HFFc6 (cell line): ENCODE results near the gene EPAS1. TPM values are rescaled to one million over a fixed set of nuclear protein-coding genes. Genes with fewer than 3 reads are reported as not detected.
A peak's percentile ranks its signal among the peaks of the same experiment; 100 is the strongest.

Source experiments
- DNase-seq: peaks from one replicate; pipeline ENCODE4 v3.0.0-alpha.2; 2018
- H3K27ac Mint-ChIP-seq: 2 replicates; pipeline ENCODE4 v1.8.0; 2020; ENCODE audit warnings: mild to moderate bottlenecking, mixed read lengths
- H3K27me3 Mint-ChIP-seq: 2 replicates; pipeline ENCODE4 v1.8.0; 2021; ENCODE audit warnings: mild to moderate bottlenecking, moderate library complexity, mixed read lengths; ENCODE audit not compliant: insufficient read depth
- H3K36me3 Mint-ChIP-seq: 2 replicates; pipeline ENCODE4 v1.8.0; 2021; ENCODE audit warnings: low read depth, mixed read lengths
- H3K4me1 Mint-ChIP-seq: 2 replicates; pipeline ENCODE4 v1.8.0; 2020; ENCODE audit warnings: low read depth, mixed read lengths
- H3K4me3 Mint-ChIP-seq: 2 replicates; pipeline ENCODE4 v1.8.0; 2020; ENCODE audit warnings: mild to moderate bottlenecking, moderate library complexity, mixed read lengths
- H3K9me3 Mint-ChIP-seq: 2 replicates; pipeline ENCODE4 v1.8.0; 2020; ENCODE audit warnings: mild to moderate bottlenecking, mixed read lengths
- total RNA-seq, 6 experiments: library from RNA; stranded (reverse); fragmentation: NEBNext Ultra II Directional; extraction: Animal tissue kit (Norgen Biotek cat#: 25700); gene quantifications; 2 replicates in 1 of 6; 3 replicates in 5 of 6; pipeline ENCODE4 v1.2.3, GENCODE V29; 2021
- TF ChIP-seq, protein P1 (sequence below): fragments of 200-600 bp; sonication (generic); IDR thresholded peaks from 2 replicates; pipeline ENCODE4 v1.5.0; 2021; ENCODE audit warnings: antibody characterized with exemption, mild to moderate bottlenecking

The EPAS1 gene
- total RNA-seq, 6 experiments from 2014 or later, result 93.5 to 115 (median 101) TPM

DNA sequence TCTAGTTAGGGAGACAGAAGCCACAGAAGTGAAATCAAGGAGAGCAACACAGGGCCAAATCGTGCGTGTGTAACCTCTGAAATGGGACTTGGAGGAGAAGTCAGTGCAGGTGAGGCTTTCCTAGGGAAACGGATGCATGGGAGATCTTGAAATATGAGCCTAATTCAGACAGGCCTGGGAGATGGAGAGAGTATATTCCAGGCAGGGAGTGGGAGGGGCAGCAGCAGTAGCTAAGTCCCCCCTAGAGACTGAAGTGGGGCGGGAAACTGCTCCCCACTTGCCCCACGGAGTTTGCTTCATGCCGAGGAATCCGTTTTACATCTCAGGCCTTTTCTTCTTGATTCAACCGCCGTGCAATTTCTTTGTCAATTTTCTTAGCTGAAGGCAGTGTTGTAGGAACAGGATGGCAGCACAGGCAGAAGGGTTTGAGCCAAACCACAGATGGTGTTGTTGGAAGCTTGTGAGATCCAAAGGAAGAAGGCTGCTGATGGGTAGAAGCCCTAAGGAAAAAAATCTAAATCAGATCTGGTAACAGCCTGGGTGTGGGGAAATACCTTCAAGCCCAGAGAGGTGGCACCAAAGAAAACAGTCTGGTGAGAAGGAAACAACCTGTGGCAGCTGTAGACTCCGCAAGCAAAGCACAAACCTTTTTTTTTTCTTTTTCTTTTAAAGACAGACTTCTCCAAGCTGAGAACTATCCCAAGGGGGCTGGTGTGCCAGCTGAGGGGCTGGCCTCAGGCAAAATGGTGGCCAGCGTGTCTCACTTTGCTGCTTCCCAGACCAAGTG, 40.2 kb downstream of the EPAS1 start:
- Mint-ChIP-seq H3K27me3 (no peaks in the 10 kb centered on the region), H3K4me1 (peaks cover 76% of the 10 kb centered on the region), H3K9me3 (no peaks in the 10 kb centered on the region), H3K4me3 (no peak overlapping the region), H3K27ac (peak overlapping the region; percentile 92), H3K36me3 (peaks cover 5% of the 10 kb centered on the region)
- DNase-seq, result no peak
- TF ChIP-seq, protein P1, sequence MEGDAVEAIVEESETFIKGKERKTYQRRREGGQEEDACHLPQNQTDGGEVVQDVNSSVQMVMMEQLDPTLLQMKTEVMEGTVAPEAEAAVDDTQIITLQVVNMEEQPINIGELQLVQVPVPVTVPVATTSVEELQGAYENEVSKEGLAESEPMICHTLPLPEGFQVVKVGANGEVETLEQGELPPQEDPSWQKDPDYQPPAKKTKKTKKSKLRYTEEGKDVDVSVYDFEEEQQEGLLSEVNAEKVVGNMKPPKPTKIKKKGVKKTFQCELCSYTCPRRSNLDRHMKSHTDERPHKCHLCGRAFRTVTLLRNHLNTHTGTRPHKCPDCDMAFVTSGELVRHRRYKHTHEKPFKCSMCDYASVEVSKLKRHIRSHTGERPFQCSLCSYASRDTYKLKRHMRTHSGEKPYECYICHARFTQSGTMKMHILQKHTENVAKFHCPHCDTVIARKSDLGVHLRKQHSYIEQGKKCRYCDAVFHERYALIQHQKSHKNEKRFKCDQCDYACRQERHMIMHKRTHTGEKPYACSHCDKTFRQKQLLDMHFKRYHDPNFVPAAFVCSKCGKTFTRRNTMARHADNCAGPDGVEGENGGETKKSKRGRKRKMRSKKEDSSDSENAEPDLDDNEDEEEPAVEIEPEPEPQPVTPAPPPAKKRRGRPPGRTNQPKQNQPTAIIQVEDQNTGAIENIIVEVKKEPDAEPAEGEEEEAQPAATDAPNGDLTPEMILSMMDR, result no peak

- H3K9me3 Mint-ChIP-seq, result no peaks in the 10 kb centered on the region
- DNase-seq, result no peak
- H3K4me3 Mint-ChIP-seq, result no peak overlapping the region
- no peaks in the 10 kb centered on the region for H3K36me3 Mint-ChIP-seq
- TF ChIP-seq, protein P1, result no peak
- H3K27me3 Mint-ChIP-seq, result no peaks in the 10 kb centered on the region
- H3K27ac Mint-ChIP-seq, result no peak overlapping the region
- peaks cover 67% of the 10 kb centered on the region for H3K4me1 Mint-ChIP-seq
These were observed 41.5 kb downstream of the EPAS1 start for GRCh38 chr2:46338674-46339073.

- no peaks in the 10 kb centered on the region for H3K36me3 Mint-ChIP-seq
- H3K9me3 Mint-ChIP-seq, result no peaks in the 10 kb centered on the region
- peaks cover 62% of the 10 kb centered on the region for H3K4me1 Mint-ChIP-seq
- H3K4me3 Mint-ChIP-seq, result no peak overlapping the region
- TF ChIP-seq, protein P1, result no peak
- no peak overlapping the region for H3K27ac Mint-ChIP-seq
- DNase-seq, result no peak
- no peaks in the 10 kb centered on the region for H3K27me3 Mint-ChIP-seq
These were observed 42.0 kb downstream of the EPAS1 start for GRCh38 chr2:46339200-46339599.

DNA sequence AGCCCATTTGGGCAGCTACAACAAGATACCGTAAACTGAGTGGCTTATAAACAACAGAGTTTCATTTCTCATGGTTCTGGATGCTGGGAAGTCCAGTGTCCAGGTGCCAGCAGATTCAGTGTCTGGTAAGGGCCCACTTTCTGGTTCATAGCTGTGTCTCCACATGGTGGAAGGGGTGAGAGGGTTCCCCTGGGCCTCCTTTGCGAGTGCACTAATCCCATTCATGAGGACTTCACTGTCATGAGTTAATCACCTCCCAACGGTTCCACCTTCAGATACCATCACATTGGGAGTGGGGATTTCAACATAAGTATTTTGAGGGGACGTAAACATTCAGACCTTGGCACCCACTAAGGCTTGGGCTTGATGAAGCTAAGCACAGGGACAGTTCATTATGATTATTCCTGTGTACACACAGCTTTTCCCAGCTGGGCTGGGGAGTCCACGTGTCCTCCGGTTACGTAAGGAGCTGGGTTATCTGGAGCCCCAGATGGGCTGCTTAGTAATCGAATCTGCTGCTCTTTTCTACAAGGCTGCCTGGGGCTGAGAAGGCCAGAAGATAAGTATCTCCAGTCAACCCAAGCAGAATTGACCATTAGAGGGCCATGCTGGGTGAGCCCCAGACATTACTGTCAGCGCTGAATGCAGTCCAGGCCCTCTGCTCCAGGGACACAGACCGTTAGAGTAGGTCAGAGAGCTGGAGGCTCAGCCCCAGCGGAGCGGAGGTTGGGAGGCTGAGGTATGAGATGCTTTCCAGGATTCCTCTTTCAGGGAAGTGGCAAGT, 42.7 kb downstream of the EPAS1 start:
- H3K4me3 Mint-ChIP-seq, result no peak overlapping the region
- H3K27me3 Mint-ChIP-seq, result no peaks in the 10 kb centered on the region
- H3K36me3 Mint-ChIP-seq, result no peaks in the 10 kb centered on the region
- no peak overlapping the region for H3K27ac Mint-ChIP-seq
- no peaks in the 10 kb centered on the region for H3K9me3 Mint-ChIP-seq
- DNase-seq, result no peak
- TF ChIP-seq, protein P1, result no peak
- H3K4me1 Mint-ChIP-seq, result peaks cover 61% of the 10 kb centered on the region

DNA sequence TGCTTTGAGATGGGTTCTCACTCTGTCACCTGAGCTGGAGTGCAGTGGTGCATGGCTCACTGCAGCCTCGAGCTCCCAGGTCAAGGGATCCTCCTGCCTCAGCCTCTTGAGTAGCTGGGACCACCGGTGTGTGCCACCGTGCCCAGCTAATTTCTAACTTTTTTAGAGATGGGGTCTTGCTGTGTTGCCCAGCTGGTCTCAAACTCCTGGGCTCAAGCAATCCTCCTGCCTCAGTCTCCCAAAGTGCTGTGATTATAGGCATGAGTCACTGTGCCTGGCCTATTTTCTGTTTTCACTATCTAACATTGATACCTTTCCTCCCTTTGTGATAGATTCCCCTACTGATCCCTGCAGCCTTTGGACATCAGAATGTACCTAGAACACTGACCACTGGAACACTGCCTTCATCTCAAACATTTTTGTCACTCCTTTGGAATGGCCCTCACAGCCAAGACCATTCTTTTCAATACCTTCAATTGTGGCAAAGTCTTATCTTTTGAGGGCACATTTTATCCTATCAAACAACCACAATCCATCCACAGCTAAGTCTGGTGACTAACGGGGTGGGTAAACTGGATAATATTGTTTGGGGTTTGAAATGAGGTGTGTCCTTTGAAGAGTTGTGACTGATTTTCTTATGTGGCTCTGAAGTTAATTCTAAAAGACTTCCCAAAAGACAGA, 43.7 kb downstream of the EPAS1 start:
- Mint-ChIP-seq H3K4me1 (peaks cover 51% of the 10 kb centered on the region), H3K4me3 (no peak overlapping the region), H3K27ac (no peak overlapping the region), H3K9me3 (no peaks in the 10 kb centered on the region), H3K27me3 (no peaks in the 10 kb centered on the region), H3K36me3 (no peaks in the 10 kb centered on the region)
- DNase-seq, result no peak
- TF ChIP-seq, protein P1, result no peak
